Measurements from ENCODE around the gene P2RX1.

The P2RX1 gene

DNA sequence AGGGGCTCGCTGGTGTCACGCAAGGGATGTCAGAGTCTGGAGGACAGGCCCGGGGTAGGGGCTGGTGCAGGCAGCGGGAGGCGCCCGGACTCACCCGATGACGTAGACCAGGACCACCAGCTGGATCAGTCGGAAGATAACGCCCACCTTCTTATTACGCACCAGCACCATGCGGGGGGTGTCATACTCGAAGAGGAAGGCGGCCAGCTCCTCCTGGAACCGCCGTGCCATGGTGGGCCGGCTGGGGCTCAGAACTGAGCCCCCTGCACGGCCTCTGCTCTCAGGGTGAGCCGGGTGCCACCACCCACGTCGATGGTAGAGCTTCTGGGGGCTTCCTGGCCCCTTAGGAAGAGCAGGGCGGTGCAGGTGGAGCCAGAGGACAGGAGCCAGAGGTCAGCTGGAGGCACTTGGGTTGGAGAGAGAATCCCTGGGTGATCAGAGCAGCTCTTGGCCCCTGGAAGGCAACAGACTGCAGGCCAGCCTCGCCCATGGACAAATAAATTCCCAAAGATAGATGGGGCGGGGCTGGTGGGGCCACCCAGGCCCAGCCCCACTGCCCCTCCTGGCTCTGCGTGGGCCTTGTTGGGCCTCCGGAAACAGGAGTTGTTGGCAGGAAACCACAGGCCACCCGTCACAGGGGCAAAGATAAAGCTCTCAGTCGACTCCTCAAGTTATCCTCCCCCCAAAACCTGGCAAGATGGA lies at the start of gene P2RX1:
Gene P2RX1 (minus strand): TSS at position 471 of the 702 bp plus-strand sequence. CDS start 240 bp downstream, at position 231.
- peak in 1 of 2 donors; percentile 40 for DNase-seq (ENCODE audit: extremely low read depth in 1 of 2, low read depth in 1 of 2)

DNA sequence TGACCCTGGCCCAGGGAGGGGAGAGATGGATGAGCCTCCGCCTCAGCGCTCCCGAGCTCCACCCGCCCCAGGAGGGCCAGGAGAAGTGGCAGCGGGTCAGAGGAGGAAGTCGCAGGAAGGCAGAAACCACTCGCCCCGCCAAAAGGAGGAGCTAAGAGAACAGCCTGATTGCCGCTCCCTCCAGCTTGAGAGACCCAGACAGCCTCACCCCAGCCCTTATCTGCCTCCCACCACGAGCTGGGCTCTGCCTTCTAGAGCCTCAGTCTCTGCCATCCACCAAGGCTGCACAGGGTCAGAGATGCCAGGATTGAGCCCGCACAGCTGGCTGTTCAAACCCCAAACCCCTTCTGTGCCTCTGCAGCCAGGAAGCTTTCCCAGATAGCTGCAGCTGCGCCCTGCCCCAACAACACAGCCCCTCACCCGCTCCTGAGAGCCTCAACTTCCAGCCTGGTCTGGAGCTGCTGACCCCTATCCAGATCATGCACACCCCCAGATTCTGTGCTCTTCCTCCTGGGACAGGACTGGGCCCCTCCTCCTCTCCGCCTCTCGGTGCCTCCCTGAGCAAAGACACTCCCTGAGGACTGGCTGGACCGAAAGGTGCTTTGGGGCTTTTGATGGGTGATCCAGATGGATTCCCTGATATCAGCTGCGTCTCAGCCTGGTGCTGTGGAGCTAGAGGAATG lies 49.0 kb upstream of the P2RX1 start:
- DNase-seq (ENCODE audit: extremely low read depth in 1 of 2, low read depth in 1 of 2) = peak; percentile 52 to 73

DNA sequence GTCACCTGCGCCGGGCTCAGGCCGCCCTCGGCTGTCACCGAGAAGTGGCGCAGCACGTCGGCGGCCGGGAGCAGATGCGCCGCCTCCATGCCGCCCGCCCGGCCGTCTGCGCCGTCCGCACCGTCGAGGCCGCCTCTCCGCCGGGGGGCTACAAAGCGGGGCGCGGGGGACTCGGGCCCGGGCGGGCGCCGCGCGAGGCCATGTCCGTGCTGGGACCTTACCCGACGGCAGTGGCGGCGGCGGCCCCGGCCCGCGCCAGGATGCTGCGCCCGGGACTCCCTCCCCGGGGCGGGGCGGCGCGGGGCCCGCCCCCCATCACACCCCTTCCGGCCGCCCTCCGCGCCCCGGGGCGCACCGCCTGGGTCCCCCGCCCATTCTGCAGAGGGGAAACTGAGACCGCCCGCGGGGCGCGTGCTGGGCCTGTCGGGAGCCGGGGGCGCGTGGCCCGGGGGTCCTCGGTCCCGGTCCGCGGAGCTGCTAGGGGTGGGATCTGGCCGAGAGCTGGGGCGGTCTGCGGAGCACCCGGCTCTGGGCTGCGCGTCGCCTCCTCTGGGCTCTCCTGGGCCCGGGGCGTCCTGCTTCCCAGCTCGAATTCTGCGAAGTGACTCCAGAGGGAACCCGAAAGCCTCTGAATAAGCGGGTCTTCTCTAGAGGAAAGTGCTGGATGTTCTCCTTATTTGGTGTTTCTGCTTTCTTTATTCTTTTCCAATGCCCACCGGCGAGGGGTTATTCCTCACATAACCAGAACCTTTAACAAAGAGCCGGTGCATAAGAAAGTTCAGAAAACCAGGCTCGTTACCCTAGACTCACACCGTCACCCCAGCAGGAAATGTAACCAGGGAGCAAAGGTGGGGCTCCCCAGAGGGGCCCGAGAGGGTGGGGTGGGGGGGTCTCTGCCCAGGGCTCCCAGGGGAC lies 48.2 kb upstream of the P2RX1 start, which contains the start of gene ATP2A3:
Gene ATP2A3 (minus strand): TSS at position 235 of the 915 bp plus-strand sequence. CDS start 146 bp downstream, at position 89.
- peak; percentile 34 to 62 for DNase-seq (ENCODE audit: extremely low read depth in 1 of 2, low read depth in 1 of 2)

DNA sequence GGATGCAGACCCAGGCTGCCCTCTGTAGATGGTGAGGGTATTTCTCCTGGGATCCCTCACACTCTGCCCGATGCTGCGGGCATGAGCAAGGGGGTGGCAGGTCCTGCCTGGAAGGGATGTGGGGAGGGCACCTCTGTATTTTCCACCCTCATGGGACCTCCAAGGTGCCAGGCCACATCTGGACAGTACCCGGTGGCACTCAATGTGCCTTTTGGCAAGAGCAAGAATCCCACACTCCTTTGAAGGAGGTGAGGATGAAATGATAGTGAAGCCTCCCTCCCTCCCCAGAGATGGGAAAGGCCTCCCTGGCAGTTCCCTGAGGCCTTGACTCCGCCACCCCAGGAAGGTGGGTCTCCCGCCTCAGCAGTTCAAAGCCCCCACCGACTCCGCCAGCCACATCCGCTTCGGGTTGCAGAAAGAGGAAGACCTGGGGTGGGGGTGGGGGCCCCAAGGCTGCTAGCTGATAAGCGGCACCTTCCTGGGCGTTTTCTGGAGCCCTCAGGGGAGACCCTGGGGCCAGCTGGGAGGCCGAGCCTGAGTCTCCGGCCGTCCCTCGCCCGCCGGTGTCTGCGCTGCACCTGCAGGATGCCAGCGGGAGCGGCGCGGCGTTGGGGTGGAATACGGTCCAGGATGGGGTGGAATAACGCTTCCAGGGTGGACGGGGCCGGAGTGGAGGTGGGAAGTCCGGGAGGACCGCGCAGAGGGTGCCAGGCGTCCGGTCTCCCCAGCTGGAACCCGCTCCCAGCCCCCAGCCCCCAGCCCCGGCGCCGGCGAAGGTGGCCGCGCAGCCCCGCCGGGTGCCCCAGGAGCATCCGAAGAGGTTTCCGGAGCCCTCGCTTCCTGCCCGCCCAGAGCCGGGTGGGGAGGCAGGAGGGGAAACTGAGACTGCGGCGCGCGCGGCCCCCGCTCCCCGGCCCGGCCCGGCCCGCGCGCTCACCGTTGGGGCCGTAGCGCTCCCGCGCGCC lies 47.3 kb upstream of the P2RX1 start:
- DNase-seq (ENCODE audit: extremely low read depth in 1 of 2, low read depth in 1 of 2) = peak; percentile 37 to 62

DNA sequence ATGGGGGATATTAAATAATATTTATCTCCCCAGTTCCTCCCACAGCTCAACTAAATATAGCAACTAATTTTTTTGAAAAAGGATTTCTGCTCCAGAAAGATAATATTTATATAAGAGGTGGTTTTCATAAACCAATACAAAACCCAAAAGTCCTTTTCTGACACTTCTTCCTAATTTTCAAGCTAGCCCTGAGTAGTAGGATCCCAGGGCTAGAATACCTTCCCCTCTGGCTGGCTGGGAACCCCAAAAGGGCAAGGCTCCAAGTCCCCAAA lies 46.6 kb upstream of the P2RX1 start:
- no peak for DNase-seq (ENCODE audit: extremely low read depth in 1 of 2, low read depth in 1 of 2)

DNA sequence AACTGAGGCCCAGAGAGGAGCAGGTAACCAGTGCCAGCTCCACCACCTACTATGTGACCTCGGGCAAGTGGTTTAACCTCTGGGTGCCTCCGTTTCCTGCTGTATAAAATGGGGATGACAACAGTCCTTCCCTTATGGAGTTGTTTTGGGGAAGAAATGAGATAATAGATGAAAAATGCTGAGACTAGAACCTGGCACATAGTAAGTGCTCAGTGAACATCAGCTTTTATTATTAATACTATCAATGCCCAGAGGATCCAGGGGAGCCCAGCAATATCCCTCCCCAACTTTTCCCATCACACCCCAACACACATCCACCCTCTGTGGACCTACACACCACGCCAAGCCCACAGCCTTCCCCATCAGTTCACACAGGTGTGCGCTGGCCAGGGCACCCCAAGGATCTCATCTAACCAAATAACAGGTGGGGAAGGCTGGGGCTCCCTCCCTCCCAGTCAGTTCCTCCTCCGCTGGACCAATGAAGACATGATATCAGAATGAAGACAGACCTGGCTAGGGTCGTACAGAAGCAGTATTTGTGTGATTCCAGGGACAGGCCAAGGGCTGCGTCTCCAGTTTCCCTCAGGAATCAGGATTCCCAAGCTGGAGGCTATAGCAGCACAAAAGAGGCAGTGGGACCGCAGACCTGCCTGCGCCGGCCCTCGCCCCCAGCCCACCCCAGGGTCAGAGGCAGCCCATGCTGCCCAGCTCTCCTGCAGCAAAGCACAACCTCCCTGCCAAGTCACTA lies 46.1 kb upstream of the P2RX1 start:
- no peak for DNase-seq (ENCODE audit: extremely low read depth in 1 of 2, low read depth in 1 of 2)

DNA sequence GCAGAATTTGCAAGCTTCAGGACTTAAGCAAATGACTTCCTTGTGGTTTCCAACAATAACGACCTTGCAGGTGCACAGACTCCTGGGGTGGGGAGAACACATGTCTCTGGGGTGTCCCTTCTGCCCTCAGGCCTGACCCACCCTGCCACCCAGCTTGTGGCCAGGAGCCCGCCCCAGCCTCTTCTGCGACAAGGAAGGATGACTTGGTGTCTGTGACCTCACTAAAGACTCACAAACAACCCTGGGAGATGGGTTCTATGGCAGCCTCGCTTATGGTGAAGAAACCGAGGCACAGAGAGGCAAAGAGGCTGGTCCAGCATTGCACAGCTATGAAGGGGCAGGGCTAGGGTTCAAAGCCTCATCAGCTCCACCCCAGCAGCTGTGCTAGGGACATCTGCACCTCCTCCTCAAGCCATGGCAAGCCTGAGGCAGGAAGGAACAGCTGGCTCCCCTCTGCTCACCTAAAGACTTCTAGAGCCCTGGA lies 45.3 kb upstream of the P2RX1 start:
- DNase-seq (ENCODE audit: extremely low read depth in 1 of 2, low read depth in 1 of 2) = peak in 1 of 2 donors; percentile 17

DNA sequence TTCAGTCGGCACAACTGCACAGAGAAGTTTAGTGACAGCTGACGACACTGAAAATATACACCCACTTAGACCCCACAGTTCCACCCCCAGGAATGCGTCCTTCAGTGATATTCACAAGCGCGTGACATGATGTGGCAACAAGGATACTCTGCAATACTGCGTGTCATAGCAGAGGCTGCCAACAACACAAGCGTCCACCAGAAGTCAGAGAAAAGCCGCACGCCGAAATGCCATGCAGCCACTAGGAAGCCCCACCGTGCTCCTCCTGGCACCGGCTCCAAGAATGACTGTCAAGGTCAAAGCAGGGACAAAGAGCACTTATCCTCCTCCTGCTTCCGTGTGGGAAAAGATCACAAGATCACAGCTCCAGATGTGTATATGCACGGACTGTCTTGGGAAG lies 44.5 kb upstream of the P2RX1 start:
- no peak for DNase-seq (ENCODE audit: extremely low read depth in 1 of 2, low read depth in 1 of 2)

DNA sequence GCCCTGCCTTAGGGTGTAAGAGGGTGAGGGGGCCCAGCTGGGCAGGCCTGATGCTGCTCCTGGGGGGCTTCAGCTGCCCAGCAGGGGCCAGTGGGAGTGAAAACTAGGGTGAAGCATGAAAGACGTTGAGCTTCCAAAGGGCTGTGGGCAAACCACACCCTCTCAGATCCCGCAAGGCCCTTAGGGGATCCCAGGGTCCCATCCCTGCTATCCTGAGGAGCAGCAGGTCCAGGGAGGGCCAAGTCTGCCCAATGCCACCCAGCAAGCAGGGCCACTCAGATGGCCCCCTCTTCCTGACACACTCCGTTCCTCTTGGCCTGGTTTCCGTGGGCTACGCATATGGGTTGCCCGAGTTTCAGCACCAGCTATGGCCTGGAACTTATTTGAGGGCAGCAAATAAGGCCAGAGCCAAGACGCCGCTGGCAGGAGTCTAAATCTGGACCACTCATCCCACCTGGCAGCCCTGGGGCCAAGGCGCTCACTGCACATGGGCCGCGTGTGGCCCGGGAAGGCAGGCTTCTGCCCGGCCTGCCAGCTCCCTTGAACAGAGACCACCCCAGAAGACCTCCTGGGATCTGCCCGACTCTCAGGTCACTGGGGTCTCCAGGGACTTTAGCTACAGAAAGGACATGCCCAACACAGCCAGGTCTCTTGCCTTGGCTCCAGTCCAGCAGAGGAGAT lies 43.8 kb upstream of the P2RX1 start:
- no peak for DNase-seq (ENCODE audit: extremely low read depth in 1 of 2, low read depth in 1 of 2)

DNA sequence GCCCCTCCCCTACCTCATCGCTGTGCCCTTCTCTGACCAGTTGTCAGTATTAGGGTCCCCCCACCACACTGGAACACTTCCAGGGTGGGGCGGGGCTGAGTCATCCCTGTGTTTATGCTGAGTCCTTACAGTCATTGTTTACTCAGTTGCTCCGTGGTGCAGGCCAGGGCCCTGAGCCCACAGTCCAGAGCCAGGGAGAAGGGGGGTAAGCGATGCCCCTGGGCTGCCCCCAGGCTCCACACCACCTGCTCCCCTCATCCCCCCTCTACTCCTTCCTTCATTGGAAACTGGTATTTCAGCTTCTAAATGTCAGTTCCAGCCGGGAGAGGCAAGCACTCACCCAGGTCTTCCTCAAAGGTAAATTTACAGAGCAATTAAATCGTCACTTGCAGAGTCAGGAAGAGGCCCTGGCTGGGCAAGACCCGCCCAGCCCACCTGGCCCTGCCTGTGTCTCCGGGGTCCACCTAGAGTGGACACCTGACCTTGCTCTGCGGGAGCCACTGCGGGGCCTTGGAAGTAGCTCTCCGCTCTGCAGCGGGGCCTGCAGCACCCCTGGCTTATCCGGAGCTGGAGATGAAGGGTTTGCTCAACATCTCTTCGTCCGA lies 43.1 kb upstream of the P2RX1 start:
- no peak for DNase-seq (ENCODE audit: extremely low read depth in 1 of 2, low read depth in 1 of 2)

DNA sequence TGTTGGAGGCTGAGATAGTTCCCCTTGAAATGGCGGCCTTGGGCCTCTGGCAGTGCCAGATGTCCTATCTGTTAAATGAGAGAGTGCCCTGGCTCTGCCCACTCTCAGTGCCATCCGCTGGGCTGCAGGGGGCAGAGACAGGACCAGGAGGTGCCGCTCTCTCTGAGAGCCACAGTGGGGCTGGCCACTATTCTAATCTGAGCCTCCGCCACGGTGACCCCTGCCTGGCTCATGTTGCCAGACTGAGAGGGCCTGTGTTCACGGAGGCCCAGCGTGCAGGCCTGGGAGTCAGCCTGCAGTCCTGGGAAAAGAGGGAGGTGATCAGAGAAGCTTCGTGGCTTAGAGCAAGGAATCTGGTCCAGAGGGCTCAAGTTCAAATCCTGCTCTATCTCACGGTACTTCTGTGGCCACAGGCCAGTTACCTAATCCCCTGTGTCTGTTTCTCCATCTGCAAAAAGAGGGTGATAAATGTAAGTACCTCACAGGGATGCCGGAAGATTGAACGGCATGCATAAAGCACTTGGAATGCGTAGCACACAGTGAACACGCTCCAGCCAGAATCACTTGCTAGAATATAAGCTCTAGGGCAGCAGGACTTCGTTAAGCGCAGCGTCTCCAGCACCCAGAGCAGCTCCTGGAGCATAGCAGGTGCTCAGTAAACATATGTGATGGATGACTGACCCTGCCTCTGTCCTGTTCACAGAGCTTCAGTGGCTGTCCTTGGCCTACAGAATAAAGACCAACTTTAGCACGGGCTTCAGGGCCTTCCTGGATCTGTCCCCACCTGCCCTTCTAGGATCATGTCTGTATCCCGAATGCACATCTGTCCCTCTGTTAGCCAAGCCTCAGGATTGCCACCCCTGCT lies 41.7 kb upstream of the P2RX1 start:
- DNase-seq (ENCODE audit: extremely low read depth in 1 of 2, low read depth in 1 of 2) = no peak

DNA sequence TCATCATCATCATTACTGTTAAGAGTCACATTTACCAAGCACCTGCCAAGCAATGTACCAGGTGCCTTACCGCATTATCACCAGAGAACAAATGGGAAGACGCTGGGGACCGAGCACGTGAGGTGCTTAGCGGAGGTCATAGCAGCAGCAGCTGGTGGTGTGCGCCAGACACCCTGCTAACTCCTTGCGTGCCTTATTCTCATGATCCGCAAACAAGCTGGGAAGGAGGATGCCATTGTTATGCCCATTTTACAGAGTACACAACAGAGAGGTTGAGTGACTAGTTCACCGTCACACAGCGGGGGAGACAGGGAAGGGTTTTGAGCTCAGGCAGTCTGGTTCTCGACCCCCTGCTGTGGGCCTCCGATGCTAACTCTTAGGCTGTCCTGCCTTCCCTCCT lies 40.7 kb upstream of the P2RX1 start:
- DNase-seq (ENCODE audit: extremely low read depth in 1 of 2, low read depth in 1 of 2) = no peak

DNA sequence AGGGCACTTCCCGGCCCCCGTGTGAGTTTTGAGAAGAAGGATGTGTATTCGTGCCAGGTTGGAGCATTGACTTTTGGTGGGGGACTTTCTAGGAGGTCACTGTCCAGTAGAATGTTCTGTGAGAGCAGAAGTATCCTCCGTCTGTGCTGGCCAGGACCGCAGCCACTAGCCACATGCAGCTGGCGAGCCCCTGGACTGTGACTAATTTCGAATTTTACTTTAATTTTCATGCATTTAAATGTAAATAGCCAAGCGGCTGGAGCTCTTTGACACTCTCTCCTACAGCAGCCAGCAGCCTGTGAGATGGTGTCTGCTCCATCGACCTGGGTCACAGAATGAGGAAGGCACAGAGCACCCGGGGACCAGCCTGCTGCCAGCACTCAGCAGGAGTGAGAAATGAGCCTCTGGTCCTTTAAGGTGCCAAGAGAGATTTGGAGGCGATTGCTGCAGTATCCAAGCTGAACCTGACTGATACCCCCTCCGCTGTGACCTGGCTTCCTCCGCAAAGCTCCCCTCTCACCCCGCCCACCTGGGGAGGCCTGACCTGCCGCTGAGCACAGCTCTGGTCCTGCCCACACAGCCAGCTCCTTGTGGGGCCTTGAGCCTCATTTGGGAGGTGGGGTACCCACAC lies 40.2 kb upstream of the P2RX1 start:
- no peak for DNase-seq (ENCODE audit: extremely low read depth in 1 of 2, low read depth in 1 of 2)

DNA sequence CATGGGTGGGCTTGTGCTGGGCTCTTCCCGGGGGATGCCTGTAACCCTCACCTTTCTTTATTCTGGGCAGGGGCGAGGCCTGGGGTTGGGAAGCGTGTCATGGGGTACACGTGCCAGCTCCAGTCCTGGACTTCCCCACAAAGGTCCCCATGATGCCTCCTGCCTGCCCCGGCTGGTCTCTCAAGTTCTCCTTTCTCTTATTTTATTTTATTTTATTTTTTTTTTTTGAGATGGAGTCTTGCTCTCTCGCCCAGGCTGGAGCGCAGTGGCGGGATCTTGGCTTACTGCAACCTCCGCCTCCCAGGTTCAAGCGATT lies 39.4 kb upstream of the P2RX1 start:
- no peak for DNase-seq (ENCODE audit: extremely low read depth in 1 of 2, low read depth in 1 of 2)

DNA sequence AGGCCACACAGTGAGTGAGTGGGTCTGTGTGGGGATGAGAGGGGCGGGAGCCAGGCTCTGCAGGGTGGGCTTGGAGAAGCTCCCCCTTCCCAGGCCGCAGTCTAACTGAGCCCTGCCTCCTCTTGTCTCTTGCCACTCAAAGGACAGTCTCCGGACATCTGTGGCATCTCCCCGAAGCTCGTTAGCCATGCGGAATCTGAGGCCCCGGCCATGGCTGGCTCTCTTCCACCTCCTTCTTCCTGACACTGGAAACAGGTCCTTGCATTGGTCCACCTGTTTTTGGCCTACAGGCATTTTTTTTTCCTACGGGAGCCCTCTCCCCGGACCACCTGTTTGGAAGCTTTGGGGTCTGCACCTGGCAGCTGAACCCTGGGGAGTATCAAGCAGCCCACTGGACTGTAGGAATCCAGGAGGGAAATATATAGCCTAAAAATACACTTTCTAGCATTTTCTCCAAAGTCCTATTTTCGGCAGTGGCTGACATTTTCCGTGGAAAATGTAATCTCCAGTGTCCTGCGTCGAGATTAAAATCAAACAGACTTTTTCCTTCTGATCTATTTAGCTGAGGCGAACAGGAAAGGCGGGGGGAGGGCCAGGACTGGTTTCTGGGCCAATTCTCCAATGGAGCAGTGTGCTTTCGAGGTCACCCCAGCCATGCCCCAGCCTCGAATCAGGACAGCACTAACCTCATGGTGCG lies 38.9 kb upstream of the P2RX1 start:
- no peak for DNase-seq (ENCODE audit: extremely low read depth in 1 of 2, low read depth in 1 of 2)

DNA sequence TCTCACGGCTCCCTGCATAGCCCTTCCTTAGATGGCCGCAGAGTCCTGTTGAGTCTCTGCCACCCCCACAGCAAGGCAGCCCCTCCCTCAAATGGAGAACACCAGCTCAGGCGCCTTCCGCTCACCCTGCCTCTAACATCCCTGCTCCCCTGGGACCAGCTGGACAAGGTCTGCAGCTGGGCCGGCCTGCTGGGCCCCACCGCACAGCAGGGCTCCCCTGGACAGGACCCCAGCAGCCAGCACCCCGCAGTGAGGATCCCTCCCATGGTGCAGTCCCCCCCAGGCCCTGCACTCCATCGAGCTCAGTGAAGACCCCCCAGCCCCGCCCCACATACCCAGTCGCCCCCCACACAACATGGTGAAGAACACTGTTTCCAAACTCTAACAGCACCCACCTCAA lies 37.8 kb upstream of the P2RX1 start:
- DNase-seq (ENCODE audit: extremely low read depth in 1 of 2, low read depth in 1 of 2) = no peak

DNA sequence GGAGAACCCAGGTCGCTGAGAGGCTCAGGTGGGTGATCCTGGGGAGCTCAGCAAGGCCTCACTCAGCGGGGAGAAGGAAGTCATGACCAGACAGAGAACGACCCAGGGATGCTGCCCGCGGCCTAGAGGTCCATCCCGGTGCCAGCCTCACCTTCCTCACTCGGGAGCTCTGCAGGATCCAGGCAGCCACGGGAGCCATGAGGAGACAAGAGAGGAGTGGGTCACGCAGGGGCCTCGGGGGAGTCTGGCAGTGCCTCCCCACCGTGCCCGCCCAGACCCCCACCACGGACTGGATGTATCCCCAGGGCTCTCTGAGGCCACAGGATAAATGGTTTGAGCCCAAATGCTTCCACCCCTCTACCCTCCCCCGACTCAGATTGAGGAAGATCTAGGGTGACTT lies 37.3 kb upstream of the P2RX1 start:
- DNase-seq (ENCODE audit: extremely low read depth in 1 of 2, low read depth in 1 of 2) = no peak
